ENCODE measurements around the gene CHRNA9. TPM values are rescaled to one million over a fixed set of nuclear protein-coding genes. Genes with fewer than 3 reads are reported as not detected.

CHRNA9 gene
- polyA plus RNA-seq, 1 of the 3 experiments (the other 2 are of a cell fraction), result 0.05 TPM

- H3K27me3 ChIP-seq (ENCODE audit: insufficient read depth), result no peaks in the 10 kb centered on the region
- ChIA-PET CTCF (interaction anchor here (0.6 to 3.3 kb wide), 34 partner anchors 8 to 849 kb away, joined by 3 to 65 read pairs (median 5); partner anchors contain the start of gene N4BP2), POLR2A (interaction anchor here (0.6 to 2.2 kb wide), 3 partner anchors 166 to 878 kb away, joined by 5 to 21 read pairs (median 7); partner anchors contain the start of gene N4BP2)
- H3K27ac ChIP-seq (ENCODE audit: low read depth in 2 of 2, low read length in 1 of 2), result peak overlapping the region in 1 of 2 experiments; percentile 100; a peak in 2 of 4 replicates
- no peaks in the 10 kb centered on the region for H4K20me1 ChIP-seq (ENCODE audit: insufficient read depth)
- peaks cover 17 to 18% of the 10 kb centered on the region in 2 experiments for H3K4me1 ChIP-seq (ENCODE audit: control insufficient read depth in 1 of 2, insufficient read depth in 2 of 2, low read depth in 1 of 2, low read length in 1 of 2)
- no peak overlapping the region for H2AFZ ChIP-seq (ENCODE audit: low read depth)
- no peak overlapping the region for H3K9ac ChIP-seq
- 94% methylated on average over 10 of the region's 10 CpGs for WGBS (ENCODE audit: low lambda C conversion rate)
- H3K9me3 ChIP-seq, result no peaks in the 10 kb centered on the region
- no peak overlapping the region for H3K4me2 ChIP-seq
- DNase-seq, result no peak
- no peaks in the 10 kb centered on the region for H3K36me3 ChIP-seq (replicated peaks in 1 of 2; ENCODE audit: control insufficient read depth in 1 of 2, insufficient read depth in 2 of 2, low read length in 1 of 2)
- H3K79me2 ChIP-seq (ENCODE audit: insufficient read depth), result no peaks in the 10 kb centered on the region
- TF ChIP-seq YY1 (IDR thresholded peaks at IDR 0.05; ENCODE audit: low read depth) (no peak), RXRA (IDR thresholded peaks at IDR 0.05; ENCODE audit: borderline replicate concordance, low read depth) (no peak), SIN3A (IDR thresholded peaks at IDR 0.05; ENCODE audit: borderline replicate concordance, low read depth, low read length) (no peak), JUND (IDR thresholded peaks at IDR 0.05) (no peak), CHD2 (IDR thresholded peaks at IDR 0.05; ENCODE audit: low read length, partially characterized antibody) (no peak), RCOR1 (IDR thresholded peaks at IDR 0.05; ENCODE audit: low read length) (no peak), FOXM1 (IDR thresholded peaks at IDR 0.05; ENCODE audit: low read depth) (no peak), USF2 (IDR thresholded peaks at IDR 0.05; ENCODE audit: borderline replicate concordance, low read depth, low read length) (no peak), NRF1 (IDR thresholded peaks at IDR 0.05; ENCODE audit: low read depth, low read length) (no peak), RAD21 (IDR thresholded peaks at IDR 0.05; ENCODE audit: low read length) (no peak)
- H3F3A ChIP-seq (replicated peaks; ENCODE audit: insufficient read depth), result peaks cover 20% of the 10 kb centered on the region
- no peak overlapping the region for H3K4me3 ChIP-seq (ENCODE audit: low read depth in 2 of 2, low read length in 1 of 2)
- no peaks in the 10 kb centered on the region for H3K9me2 ChIP-seq
Observed at GRCh38 chr4:40317916-40318658, 17.0 kb upstream of the CHRNA9 start.

DNA sequence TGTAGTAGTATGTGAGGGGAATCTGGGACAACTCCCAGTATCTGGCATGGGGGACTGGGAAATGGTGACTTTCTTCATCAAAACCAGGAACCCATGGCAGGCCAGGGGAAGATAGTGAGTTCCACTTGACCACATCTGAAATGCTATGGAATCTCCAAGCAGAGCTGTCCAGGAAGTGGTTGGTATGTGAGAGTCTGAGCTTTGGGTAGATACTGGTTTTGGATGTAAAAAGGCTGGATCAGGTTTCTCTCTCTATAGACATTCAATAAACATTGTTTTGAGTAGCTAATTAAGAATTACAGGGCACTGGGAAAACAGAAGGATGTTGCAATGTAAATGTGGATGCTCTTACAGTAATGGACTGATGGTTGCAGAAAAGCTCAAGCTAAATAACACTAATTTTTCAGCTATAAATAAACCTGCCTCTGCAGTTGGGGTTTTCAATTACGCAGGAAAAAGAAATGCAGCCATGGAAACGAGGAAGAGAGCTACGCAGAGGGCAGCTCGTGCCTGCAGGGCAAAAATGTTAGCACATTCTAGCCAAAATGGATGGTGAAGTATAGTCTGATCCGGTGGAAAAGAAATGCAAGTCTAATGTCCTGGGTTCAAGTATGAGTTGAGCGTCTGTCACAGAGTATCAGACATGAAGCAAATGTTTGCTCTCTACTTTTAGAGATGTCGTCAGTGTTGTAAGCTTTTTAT is 13.4 kb upstream of the CHRNA9 start:
- Histone ChIP-seq H3K4me2 (peak overlapping the region; percentile 48; the same call in 1 of the 2 replicates), H3K27ac (ENCODE audit: low read depth in 2 of 2, low read length in 1 of 2) (peak overlapping the region; percentile 31 to 67; a peak in 3 of 4 replicates), H3K4me3 (ENCODE audit: low read depth in 2 of 2, low read length in 1 of 2) (no peak overlapping the region), H2AFZ (ENCODE audit: low read depth) (peak overlapping the region; percentile 69), H3K9me2 (no peaks in the 10 kb centered on the region), H3K36me3 (replicated peaks in 1 of 2; ENCODE audit: control insufficient read depth in 1 of 2, insufficient read depth in 2 of 2, low read length in 1 of 2) (no peaks in the 10 kb centered on the region), H3K27me3 (ENCODE audit: insufficient read depth) (no peaks in the 10 kb centered on the region), H3K79me2 (ENCODE audit: insufficient read depth) (no peaks in the 10 kb centered on the region), H3K4me1 (ENCODE audit: control insufficient read depth in 1 of 2, insufficient read depth in 2 of 2, low read depth in 1 of 2, low read length in 1 of 2) (peaks cover 12 to 13% of the 10 kb centered on the region in 2 experiments), H3F3A (replicated peaks; ENCODE audit: insufficient read depth) (peaks cover 8% of the 10 kb centered on the region), H3K9me3 (no peaks in the 10 kb centered on the region), H3K9ac (no peak overlapping the region), H4K20me1 (ENCODE audit: insufficient read depth) (no peaks in the 10 kb centered on the region)
- CTCF ChIA-PET, result interaction anchor here (1.0 to 2.2 kb wide), 4 partner anchors 10 to 266 kb away, joined by 3 to 11 read pairs (median 4); no protein-coding TSS in a partner anchor
- WGBS (ENCODE audit: low lambda C conversion rate), result 58% methylated on average over 7 of the region's 7 CpGs
- POLR2A ChIA-PET, result interaction anchor here (0.5 kb wide), 1 partner anchor 10 kb away, joined by 4 read pairs; no protein-coding TSS in a partner anchor
- no peak for DNase-seq
- 0 out of 2 replicates have a peak, but pooled peaks have one; percentile 14 for TF ChIP-seq TCF12 (IDR thresholded peaks at IDR 0.05)
- TF ChIP-seq SMC3 (IDR thresholded peaks at IDR 0.05; ENCODE audit: low read depth, low read length), result no peak
- TF ChIP-seq ELF1 (IDR thresholded peaks at IDR 0.05), result 0 out of 2 replicates have a peak, but pooled peaks have one; percentile 25
- TF ChIP-seq EP300 (IDR thresholded peaks at IDR 0.05; ENCODE audit: borderline replicate concordance in 1 of 2, low read depth in 1 of 2, low read length in 1 of 2), result no peak
- TF ChIP-seq FOXM1 (IDR thresholded peaks at IDR 0.05; ENCODE audit: low read depth), result no peak
- TF ChIP-seq NFIC (IDR thresholded peaks at IDR 0.05; ENCODE audit: borderline replicate concordance), result no peak
- no peak for TF ChIP-seq USF2 (IDR thresholded peaks at IDR 0.05; ENCODE audit: borderline replicate concordance, low read depth, low read length)
- TF ChIP-seq FOXJ3 (CRISPR knock-in tag; IDR thresholded peaks at IDR 0.05), result no peak
- no peak for TF ChIP-seq YY1 (IDR thresholded peaks at IDR 0.05; ENCODE audit: low read depth)
- no peak for TF ChIP-seq IRF3 (IDR thresholded peaks at IDR 0.05; ENCODE audit: low read depth, low read length)
- no peak for TF ChIP-seq FOSL2 (IDR thresholded peaks at IDR 0.05; ENCODE audit: borderline replicate concordance, low read depth)
- TF ChIP-seq TAF1 (IDR thresholded peaks at IDR 0.05; ENCODE audit: borderline replicate concordance, low read depth, low read length), result no peak
- TF ChIP-seq MEF2A (IDR thresholded peaks at IDR 0.05; ENCODE audit: borderline replicate concordance, low read depth), result no peak
